ENCODE measurements around the gene PTTG1. TPM values are rescaled to one million over a fixed set of nuclear protein-coding genes. Genes with fewer than 3 reads are reported as not detected.

The PTTG1 gene
- total RNA-seq, 1 experiment from 2014 or later: 157 TPM

DNA sequence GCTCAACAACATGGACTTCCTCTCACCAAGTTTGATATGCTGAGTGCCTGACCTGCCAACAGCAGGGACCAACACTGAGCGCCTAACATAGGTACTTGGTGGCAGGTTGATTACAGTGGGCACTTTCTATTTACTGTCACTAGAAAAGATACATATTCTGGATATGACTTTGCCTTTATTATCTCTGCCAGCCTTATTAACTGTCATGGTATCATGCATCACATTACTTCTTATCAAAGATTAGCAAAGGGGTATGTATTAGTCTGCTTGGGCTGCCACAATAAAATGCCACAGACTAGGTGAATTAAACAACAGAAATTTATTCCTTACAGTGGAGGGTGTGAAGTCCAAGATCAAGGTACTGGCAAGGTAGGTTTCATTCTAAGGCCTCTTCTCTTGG, 37.0 kb upstream of the PTTG1 start:
- no peak overlapping the region for H3K27ac Mint-ChIP-seq (ENCODE audit: unreplicated experiment)
- no peak for TF ChIP-seq CTCF (IDR thresholded peaks at IDR 0.05; ENCODE audit: insufficient read depth in 1 of 2, low read depth in 1 of 2, low read length in 1 of 2, severe bottlenecking in 1 of 2, unreplicated experiment in 1 of 2)
- CTCF ChIA-PET: no interaction called here
- peaks cover 5% of the 10 kb centered on the region for H3K36me3 Mint-ChIP-seq (ENCODE audit: insufficient read depth, unreplicated experiment)
- Histone ChIP-seq H3K4me1 (no peaks in the 10 kb centered on the region), H3K4me3 (ENCODE audit: low read depth, low read length) (no peak overlapping the region), H3K27me3 (replicated peaks; ENCODE audit: control insufficient read depth, insufficient read depth, low read length) (no peaks in the 10 kb centered on the region), H3K9me3 (peaks cover 11% of the 10 kb centered on the region), H3K36me3 (ENCODE audit: control insufficient read depth, insufficient read depth, low read length) (no peaks in the 10 kb centered on the region)
- BruUV-seq (replicated peaks): no TSS peak
- POLR2A ChIA-PET: no interaction called here
- no peaks in the 10 kb centered on the region for H3K27me3 Mint-ChIP-seq (ENCODE audit: insufficient read depth, unreplicated experiment)
- DNase-seq: no peak
- no peaks in the 10 kb centered on the region for H3K4me1 Mint-ChIP-seq (ENCODE audit: low read depth, unreplicated experiment)
- peaks cover 18% of the 10 kb centered on the region for H3K9me3 Mint-ChIP-seq (ENCODE audit: unreplicated experiment)
- intact Hi-C loops (cut with micrococcal nuclease; ENCODE audit: unreplicated experiment): no loop called here
- no peak overlapping the region for H3K4me3 Mint-ChIP-seq (ENCODE audit: unreplicated experiment)

- Mint-ChIP-seq H3K4me3 (ENCODE audit: unreplicated experiment) (no peak overlapping the region), H3K27me3 (ENCODE audit: insufficient read depth, unreplicated experiment) (no peaks in the 10 kb centered on the region), H3K27ac (ENCODE audit: unreplicated experiment) (no peak overlapping the region), H3K9me3 (ENCODE audit: unreplicated experiment) (peaks cover 18% of the 10 kb centered on the region), H3K36me3 (ENCODE audit: insufficient read depth, unreplicated experiment) (peaks cover 5% of the 10 kb centered on the region), H3K4me1 (ENCODE audit: low read depth, unreplicated experiment) (no peaks in the 10 kb centered on the region)
- DNase-seq: no peak
- BruUV-seq (replicated peaks): no TSS peak
- Histone ChIP-seq H3K4me1 (no peaks in the 10 kb centered on the region), H3K36me3 (ENCODE audit: control insufficient read depth, insufficient read depth, low read length) (no peaks in the 10 kb centered on the region), H3K4me3 (ENCODE audit: low read depth, low read length) (no peak overlapping the region), H3K9me3 (peaks cover 11% of the 10 kb centered on the region), H3K27me3 (replicated peaks; ENCODE audit: control insufficient read depth, insufficient read depth, low read length) (no peaks in the 10 kb centered on the region)
- no peak for TF ChIP-seq CTCF (IDR thresholded peaks at IDR 0.05; ENCODE audit: insufficient read depth in 1 of 2, low read depth in 1 of 2, low read length in 1 of 2, severe bottlenecking in 1 of 2, unreplicated experiment in 1 of 2)
- CTCF ChIA-PET: no interaction called here
- POLR2A ChIA-PET: no interaction called here
- intact Hi-C loops (cut with micrococcal nuclease; ENCODE audit: unreplicated experiment): no loop called here
Observed at GRCh38 chr5:160385496-160385895, 36.2 kb upstream of the PTTG1 start.

DNA sequence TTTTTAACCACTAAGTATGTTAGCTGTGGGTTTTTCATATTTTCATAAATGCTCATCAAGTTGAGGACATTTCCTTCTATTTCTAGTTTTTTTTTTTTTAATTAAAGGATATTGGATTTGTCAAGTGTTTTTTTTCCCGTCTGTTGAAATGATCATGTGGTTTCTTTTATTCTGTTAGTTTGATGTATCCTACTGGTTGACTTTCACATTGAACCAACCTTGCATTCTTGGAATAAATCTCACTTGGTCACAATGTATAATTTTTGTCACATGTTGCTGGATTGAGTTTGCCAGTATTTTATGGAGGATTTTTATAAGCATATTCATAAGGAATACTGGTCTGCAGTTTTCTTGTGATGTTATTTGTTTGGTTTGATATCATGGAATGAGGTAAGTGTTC, 34.2 kb upstream of the PTTG1 start:
- H3K4me3 Mint-ChIP-seq (ENCODE audit: unreplicated experiment): no peak overlapping the region
- Histone ChIP-seq H3K36me3 (ENCODE audit: control insufficient read depth, insufficient read depth, low read length) (no peaks in the 10 kb centered on the region), H3K4me1 (no peaks in the 10 kb centered on the region), H3K27me3 (replicated peaks; ENCODE audit: control insufficient read depth, insufficient read depth, low read length) (no peaks in the 10 kb centered on the region), H3K4me3 (ENCODE audit: low read depth, low read length) (no peak overlapping the region), H3K9me3 (peaks cover 11% of the 10 kb centered on the region)
- H3K27me3 Mint-ChIP-seq (ENCODE audit: insufficient read depth, unreplicated experiment): no peaks in the 10 kb centered on the region
- H3K9me3 Mint-ChIP-seq (ENCODE audit: unreplicated experiment): peaks cover 18% of the 10 kb centered on the region
- peaks cover 5% of the 10 kb centered on the region for H3K36me3 Mint-ChIP-seq (ENCODE audit: insufficient read depth, unreplicated experiment)
- H3K4me1 Mint-ChIP-seq (ENCODE audit: low read depth, unreplicated experiment): no peaks in the 10 kb centered on the region
- intact Hi-C loops (cut with micrococcal nuclease; ENCODE audit: unreplicated experiment): no loop called here
- no peak overlapping the region for H3K27ac Mint-ChIP-seq (ENCODE audit: unreplicated experiment)
- DNase-seq: no peak
- BruUV-seq (replicated peaks): no TSS peak
- ChIA-PET POLR2A (no interaction called here), CTCF (no interaction called here)
- no peak for TF ChIP-seq CTCF (IDR thresholded peaks at IDR 0.05; ENCODE audit: insufficient read depth in 1 of 2, low read depth in 1 of 2, low read length in 1 of 2, severe bottlenecking in 1 of 2, unreplicated experiment in 1 of 2)

All from Caco-2 (cell line).